Measurements from ENCODE around the gene RPS6KA3.

Gene RPS6KA3

DNA sequence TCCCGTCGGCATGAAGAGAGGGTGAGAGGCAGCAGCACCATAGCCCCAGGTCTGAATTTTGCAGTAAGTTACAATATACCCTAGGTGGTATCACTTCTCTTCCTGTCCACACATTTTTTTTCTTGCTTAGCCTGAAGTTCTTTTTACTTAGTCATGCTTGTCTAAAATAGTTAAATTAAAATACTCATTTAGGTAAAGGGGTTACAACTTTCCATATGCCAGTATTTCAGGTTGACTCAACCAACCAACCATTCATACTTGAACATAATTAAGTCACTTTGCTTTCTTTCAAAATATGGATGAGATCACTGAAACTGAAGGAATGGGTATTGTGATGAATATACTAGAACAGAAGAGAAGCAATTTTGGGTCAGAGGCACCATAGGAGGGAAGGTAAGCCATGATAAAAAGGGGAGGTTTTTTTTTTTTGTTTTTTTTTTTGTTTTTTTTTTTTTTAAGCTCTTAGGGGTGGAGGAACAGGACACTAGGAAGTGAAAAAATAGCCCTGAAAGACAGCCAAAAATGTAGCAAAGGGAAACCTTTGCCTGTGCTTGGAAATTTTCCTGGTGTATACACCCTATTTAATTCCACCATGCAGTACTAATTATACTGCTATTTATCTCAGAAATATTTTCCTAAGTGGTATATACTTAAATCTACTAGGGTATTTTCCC is 41.8 kb downstream of the RPS6KA3 start:
- 100% methylated on average over 2 of the region's 2 CpGs; no CpG with 5 or more reads in 1 of the 2 experiments for WGBS, 2 experiments (ENCODE audit: insufficient coverage in 2 of 2)
- H3K36me3 ChIP-seq (ENCODE audit: control insufficient read depth, insufficient read depth, low read length): peaks cover 4% of the 10 kb centered on the region
- no peaks in the 10 kb centered on the region for H3K9me3 ChIP-seq (ENCODE audit: control insufficient read depth, low read length)
- no peak overlapping the region for H3K4me3 ChIP-seq (ENCODE audit: extremely low read depth, insufficient read depth, low read length, poor library complexity, severe bottlenecking)
- H3K4me1 ChIP-seq (ENCODE audit: control insufficient read depth, insufficient read depth, low read length, poor library complexity, severe bottlenecking): peaks cover 5% of the 10 kb centered on the region
- no peak overlapping the region for H3K27ac ChIP-seq (ENCODE audit: low read depth, low read length, severe bottlenecking)

DNA sequence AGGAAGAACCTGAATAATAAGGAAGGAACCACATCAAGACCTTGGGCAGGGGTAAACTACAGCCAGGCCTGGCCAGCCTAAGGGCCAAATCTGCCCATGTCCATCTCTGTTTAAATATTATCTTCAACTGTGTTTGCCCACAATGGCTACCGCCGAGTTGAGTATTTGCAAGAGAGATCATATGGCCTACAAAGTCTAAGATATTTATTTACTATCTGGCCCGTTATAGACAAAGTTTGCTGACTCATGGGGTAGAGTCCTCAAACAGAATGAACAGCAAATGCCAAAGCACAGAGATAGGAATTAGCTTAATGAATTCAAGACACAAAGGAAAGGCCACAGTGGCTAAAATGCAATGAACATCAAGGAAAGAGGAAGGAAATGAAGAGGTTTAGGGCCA is 44.8 kb downstream of the RPS6KA3 start:
- Histone ChIP-seq H3K27ac (ENCODE audit: low read depth, low read length, severe bottlenecking) (no peak overlapping the region), H3K36me3 (ENCODE audit: control insufficient read depth, insufficient read depth, low read length) (no peaks in the 10 kb centered on the region), H3K9me3 (ENCODE audit: control insufficient read depth, low read length) (no peaks in the 10 kb centered on the region), H3K4me1 (ENCODE audit: control insufficient read depth, insufficient read depth, low read length, poor library complexity, severe bottlenecking) (peaks cover 5% of the 10 kb centered on the region), H3K4me3 (ENCODE audit: extremely low read depth, insufficient read depth, low read length, poor library complexity, severe bottlenecking) (no peak overlapping the region)
- WGBS, 2 experiments (ENCODE audit: insufficient coverage in 2 of 2): 67% methylated on average over 1 of the region's 3 CpGs; no CpG with 5 or more reads in 1 of the 2 experiments

DNA sequence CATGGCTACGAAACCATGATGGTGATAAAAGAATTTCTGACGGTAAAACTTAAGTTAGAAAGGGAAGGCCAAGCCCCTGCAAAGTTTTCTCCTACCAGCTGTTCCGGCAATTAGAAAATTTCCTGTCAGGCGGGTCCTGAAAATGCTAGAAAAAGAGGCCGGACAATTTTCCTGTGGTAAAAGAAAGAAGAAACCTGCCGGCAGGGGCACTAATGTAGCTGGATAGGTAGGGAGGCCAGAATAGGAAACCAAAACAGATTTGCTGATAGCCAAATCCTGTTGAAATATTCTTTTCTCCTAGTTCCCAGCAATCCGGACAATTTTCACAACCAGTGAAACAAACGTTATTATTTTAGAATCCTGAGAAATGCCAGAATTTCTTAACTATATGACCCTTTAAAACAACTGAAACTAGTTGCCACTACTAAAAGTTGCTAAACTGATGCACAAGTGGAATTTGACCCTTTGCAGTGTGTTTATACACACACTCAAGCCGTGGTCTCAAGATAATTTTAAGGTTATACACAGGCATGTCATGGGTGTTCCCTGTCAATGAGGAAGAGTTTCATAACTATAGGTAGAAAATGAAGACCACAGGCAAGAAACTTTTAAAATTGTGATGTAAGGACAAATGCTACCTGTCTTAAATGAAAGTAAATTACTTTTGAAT is 47.7 kb downstream of the RPS6KA3 start:
- peaks cover 5% of the 10 kb centered on the region for H3K4me1 ChIP-seq (ENCODE audit: control insufficient read depth, insufficient read depth, low read length, poor library complexity, severe bottlenecking)
- WGBS, 2 experiments (ENCODE audit: insufficient coverage in 2 of 2): 52 to 60% methylated on average over 2 to 4 of the region's 9 CpGs
- H3K36me3 ChIP-seq (ENCODE audit: control insufficient read depth, insufficient read depth, low read length): peaks cover 4% of the 10 kb centered on the region
- H3K9me3 ChIP-seq (ENCODE audit: control insufficient read depth, low read length): no peaks in the 10 kb centered on the region
- no peak overlapping the region for H3K27ac ChIP-seq (ENCODE audit: low read depth, low read length, severe bottlenecking)
- H3K4me3 ChIP-seq (ENCODE audit: extremely low read depth, insufficient read depth, low read length, poor library complexity, severe bottlenecking): no peak overlapping the region

DNA sequence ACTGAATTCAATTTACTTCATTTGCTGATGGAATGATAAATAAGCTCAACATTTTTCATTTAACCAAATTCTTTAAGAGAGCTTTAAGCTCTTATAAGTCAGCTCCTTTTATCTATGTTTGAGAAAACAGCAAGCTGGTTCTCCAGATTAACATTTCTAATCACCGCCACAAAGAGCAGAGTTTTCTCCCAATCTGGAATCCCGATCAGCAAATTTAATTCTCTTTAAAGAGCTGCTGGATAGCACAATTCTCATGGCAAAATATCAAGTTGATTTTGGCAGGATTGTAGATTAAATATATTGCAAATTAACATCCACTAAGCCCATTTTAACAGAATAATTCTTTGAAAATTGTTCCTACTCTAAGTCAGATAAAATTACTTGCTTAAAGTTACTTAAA is 48.8 kb downstream of the RPS6KA3 start:
- no peak overlapping the region for H3K4me3 ChIP-seq (ENCODE audit: extremely low read depth, insufficient read depth, low read length, poor library complexity, severe bottlenecking)
- peaks cover 4% of the 10 kb centered on the region for H3K36me3 ChIP-seq (ENCODE audit: control insufficient read depth, insufficient read depth, low read length)
- WGBS, 2 experiments (ENCODE audit: insufficient coverage in 2 of 2): no CpG with 5 or more reads among the region's 2 CpGs
- H3K27ac ChIP-seq (ENCODE audit: low read depth, low read length, severe bottlenecking): no peak overlapping the region
- H3K4me1 ChIP-seq (ENCODE audit: control insufficient read depth, insufficient read depth, low read length, poor library complexity, severe bottlenecking): peaks cover 5% of the 10 kb centered on the region
- no peaks in the 10 kb centered on the region for H3K9me3 ChIP-seq (ENCODE audit: control insufficient read depth, low read length)

DNA sequence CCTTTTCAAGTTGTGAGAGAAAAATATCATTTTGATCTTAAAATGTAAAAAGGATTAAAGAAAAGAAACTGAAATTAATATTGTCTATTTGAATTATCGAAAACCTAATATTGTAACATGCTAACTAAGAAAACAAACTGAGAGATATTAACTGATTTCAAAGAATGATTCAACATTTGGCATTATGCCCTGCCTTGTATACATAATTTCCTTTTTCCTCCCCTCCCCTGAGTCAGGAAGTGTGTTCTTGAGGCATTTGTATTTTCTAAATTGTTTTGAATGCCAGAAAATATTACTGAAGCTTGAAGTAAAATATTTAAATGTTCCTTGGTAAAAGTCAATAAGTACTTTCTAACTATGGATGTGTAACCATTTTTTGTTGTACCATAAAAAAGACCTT is 49.4 kb downstream of the RPS6KA3 start:
- Histone ChIP-seq H3K4me3 (ENCODE audit: extremely low read depth, insufficient read depth, low read length, poor library complexity, severe bottlenecking) (no peak overlapping the region), H3K4me1 (ENCODE audit: control insufficient read depth, insufficient read depth, low read length, poor library complexity, severe bottlenecking) (peaks cover 4% of the 10 kb centered on the region), H3K9me3 (ENCODE audit: control insufficient read depth, low read length) (no peaks in the 10 kb centered on the region), H3K27ac (ENCODE audit: low read depth, low read length, severe bottlenecking) (no peak overlapping the region), H3K36me3 (ENCODE audit: control insufficient read depth, insufficient read depth, low read length) (peaks cover 4% of the 10 kb centered on the region)
- no CpG with 5 or more reads among the region's 1 CpG for WGBS, 2 experiments (ENCODE audit: insufficient coverage in 2 of 2)

DNA sequence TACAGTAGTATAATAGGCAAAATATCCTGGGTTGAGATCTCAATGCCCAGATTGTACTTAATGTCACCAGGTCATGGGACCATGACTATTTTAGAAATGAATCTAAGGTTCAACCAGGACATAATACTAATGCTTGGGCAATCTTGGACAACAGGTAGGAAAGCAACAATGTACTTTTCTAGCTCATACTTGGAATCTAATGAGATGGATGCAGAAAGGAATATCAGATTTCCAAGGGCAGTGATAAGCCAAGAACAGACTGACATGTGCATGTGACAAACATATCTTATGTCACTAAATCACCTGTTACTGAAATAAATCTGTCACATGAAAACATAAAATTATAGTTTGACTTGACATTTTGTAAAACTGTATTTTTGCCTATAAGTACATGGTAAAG is 51.1 kb downstream of the RPS6KA3 start:
- Histone ChIP-seq H3K4me3 (ENCODE audit: extremely low read depth, insufficient read depth, low read length, poor library complexity, severe bottlenecking) (no peak overlapping the region), H3K4me1 (ENCODE audit: control insufficient read depth, insufficient read depth, low read length, poor library complexity, severe bottlenecking) (no peaks in the 10 kb centered on the region), H3K36me3 (ENCODE audit: control insufficient read depth, insufficient read depth, low read length) (peaks cover 4% of the 10 kb centered on the region), H3K27ac (ENCODE audit: low read depth, low read length, severe bottlenecking) (no peak overlapping the region), H3K9me3 (ENCODE audit: control insufficient read depth, low read length) (no peaks in the 10 kb centered on the region)

DNA sequence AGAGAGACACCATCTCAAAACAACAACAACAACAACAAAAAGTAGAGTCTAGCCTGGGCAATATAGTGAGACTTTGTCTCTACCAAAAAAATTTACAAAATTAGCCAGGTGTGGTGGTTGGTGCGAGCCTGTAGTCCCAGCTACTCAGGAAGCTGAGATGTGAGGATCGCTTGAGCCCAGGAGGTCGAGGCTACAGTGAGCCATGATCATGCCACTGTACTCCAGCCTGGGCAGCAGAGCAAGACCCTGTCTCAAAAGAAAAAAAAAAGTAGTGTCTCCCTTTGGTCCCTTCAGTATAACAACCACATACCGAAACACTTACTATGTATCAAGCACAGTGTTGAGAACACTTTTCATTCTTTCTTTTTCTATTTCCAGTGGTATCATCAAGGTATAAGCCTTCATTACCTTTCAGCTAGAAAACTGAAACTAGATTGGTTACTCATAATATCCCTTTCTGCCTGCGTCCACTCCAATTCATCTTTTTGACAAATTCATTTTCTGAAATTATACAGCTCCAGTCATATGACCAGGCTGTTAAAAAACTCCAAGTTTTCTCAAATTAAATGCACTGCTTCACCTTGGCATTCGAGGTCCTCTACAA is 54.1 kb downstream of the RPS6KA3 start:
- H3K4me3 ChIP-seq (ENCODE audit: extremely low read depth, insufficient read depth, low read length, poor library complexity, severe bottlenecking): no peak overlapping the region
- H3K4me1 ChIP-seq (ENCODE audit: control insufficient read depth, insufficient read depth, low read length, poor library complexity, severe bottlenecking): no peaks in the 10 kb centered on the region
- no peak overlapping the region for H3K27ac ChIP-seq (ENCODE audit: low read depth, low read length, severe bottlenecking)
- WGBS, 2 experiments (ENCODE audit: insufficient coverage in 2 of 2): 82 to 96% methylated on average over 3 to 4 of the region's 6 CpGs
- no peaks in the 10 kb centered on the region for H3K9me3 ChIP-seq (ENCODE audit: control insufficient read depth, low read length)
- H3K36me3 ChIP-seq (ENCODE audit: control insufficient read depth, insufficient read depth, low read length): peaks cover 16% of the 10 kb centered on the region

DNA sequence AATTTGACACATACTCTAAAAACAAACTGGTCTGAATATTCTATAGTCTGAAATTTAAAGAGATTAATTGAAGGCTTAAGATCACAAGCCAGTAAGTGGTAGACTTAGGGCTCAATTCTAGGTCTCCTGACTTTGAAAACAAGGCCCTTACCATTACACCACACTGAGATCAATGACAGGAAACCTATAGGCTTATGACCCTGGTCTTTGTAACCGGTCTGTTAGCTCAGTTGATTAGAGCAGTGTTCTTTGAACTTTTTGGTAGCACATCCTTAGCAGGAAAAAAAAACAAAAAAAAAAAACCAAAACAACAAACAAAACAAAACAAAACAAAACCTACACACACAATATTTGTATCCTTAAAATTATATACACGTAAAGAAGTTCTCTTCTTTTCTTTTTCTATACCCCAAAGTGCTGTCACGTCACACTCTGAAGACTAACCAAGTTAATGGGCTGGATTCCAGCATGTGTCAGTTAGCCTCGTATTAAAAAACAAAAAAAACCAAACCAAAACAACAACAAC is 55.4 kb downstream of the RPS6KA3 start:
- Histone ChIP-seq H3K36me3 (ENCODE audit: control insufficient read depth, insufficient read depth, low read length) (peaks cover 23% of the 10 kb centered on the region), H3K9me3 (ENCODE audit: control insufficient read depth, low read length) (no peaks in the 10 kb centered on the region), H3K4me1 (ENCODE audit: control insufficient read depth, insufficient read depth, low read length, poor library complexity, severe bottlenecking) (no peaks in the 10 kb centered on the region), H3K4me3 (ENCODE audit: extremely low read depth, insufficient read depth, low read length, poor library complexity, severe bottlenecking) (no peak overlapping the region), H3K27ac (ENCODE audit: low read depth, low read length, severe bottlenecking) (no peak overlapping the region)
- 83% methylated on average over 1 of the region's 4 CpGs; no CpG with 5 or more reads in 1 of the 2 experiments for WGBS, 2 experiments (ENCODE audit: insufficient coverage in 2 of 2)

DNA sequence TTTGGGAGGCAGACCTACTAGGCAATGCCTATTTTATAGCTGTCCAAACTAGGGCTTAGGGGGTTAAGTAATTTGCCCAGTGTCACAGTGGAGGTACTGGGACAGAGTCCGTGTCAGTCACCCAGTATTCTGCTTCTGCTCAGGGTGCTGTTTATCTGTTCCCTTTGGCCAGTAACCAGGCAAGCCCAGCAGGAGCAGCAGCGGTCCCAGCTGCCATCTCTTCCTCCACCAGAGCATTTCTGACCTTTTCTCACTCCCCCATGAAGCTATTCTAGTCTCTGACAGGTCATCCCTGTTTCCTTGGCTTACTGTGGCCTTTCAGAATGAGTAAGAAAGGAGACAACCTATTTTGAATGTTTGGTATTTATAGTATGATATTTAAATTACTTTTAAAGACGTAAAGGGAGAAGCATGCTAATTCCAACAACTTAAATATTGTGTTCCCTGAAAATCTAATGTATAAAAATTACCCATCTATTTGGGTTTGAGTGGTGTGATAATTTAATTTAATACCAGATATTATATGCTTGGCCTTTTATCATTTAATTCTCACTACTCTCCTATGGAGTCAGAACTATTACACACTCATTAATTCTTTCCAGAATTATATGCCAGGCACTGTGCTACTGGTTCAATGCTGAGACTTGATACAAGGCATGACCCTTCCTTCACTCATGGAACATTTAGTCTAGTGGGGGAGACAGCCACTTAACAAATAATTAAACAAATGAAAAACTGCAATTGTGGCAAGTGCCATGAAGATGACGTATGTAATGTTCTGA is 60.6 kb downstream of the RPS6KA3 start:
- no peaks in the 10 kb centered on the region for H3K9me3 ChIP-seq (ENCODE audit: control insufficient read depth, low read length)
- no peak overlapping the region for H3K27ac ChIP-seq (ENCODE audit: low read depth, low read length, severe bottlenecking)
- H3K4me1 ChIP-seq (ENCODE audit: control insufficient read depth, insufficient read depth, low read length, poor library complexity, severe bottlenecking): no peaks in the 10 kb centered on the region
- peaks cover 43% of the 10 kb centered on the region for H3K36me3 ChIP-seq (ENCODE audit: control insufficient read depth, insufficient read depth, low read length)
- H3K4me3 ChIP-seq (ENCODE audit: extremely low read depth, insufficient read depth, low read length, poor library complexity, severe bottlenecking): no peak overlapping the region
- WGBS, 2 experiments (ENCODE audit: insufficient coverage in 2 of 2): 100% methylated on average over 1 of the region's 4 CpGs; no CpG with 5 or more reads in 1 of the 2 experiments

DNA sequence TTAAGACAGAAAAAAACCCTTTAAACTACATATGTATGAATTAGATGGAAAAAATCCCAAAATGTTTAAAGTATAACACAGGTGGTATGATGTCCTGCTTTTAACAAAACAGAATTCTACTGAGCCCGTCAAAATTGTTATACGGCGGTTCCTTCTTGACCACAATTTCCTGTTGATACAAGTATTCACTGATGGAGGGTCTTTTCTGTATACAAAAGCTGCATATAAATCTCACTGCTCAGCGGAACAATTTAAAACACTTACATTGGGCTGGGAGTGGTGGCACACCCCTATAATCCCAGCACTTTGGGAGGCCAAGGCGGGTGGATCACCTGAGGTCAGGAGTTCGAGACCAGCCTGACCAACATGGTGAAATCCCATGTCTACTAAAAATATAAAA is 62.4 kb downstream of the RPS6KA3 start:
- H3K36me3 ChIP-seq (ENCODE audit: control insufficient read depth, insufficient read depth, low read length): peaks cover 48% of the 10 kb centered on the region
- H3K4me3 ChIP-seq (ENCODE audit: extremely low read depth, insufficient read depth, low read length, poor library complexity, severe bottlenecking): no peak overlapping the region
- no peak overlapping the region for H3K27ac ChIP-seq (ENCODE audit: low read depth, low read length, severe bottlenecking)
- no peaks in the 10 kb centered on the region for H3K4me1 ChIP-seq (ENCODE audit: control insufficient read depth, insufficient read depth, low read length, poor library complexity, severe bottlenecking)
- no peaks in the 10 kb centered on the region for H3K9me3 ChIP-seq (ENCODE audit: control insufficient read depth, low read length)
- no CpG with 5 or more reads among the region's 6 CpGs for WGBS, 2 experiments (ENCODE audit: insufficient coverage in 2 of 2)

Data from mesodermal cell (in vitro differentiated cells).